HG02678 (cell line): ENCODE results near the gene PYCR2.
"Not testable (repeated sequence)": the region's sequence is repeated elsewhere in the genome, so short reads cannot be mapped to it uniquely, and the experiment has no call there.

ENCODE experiments used
- ATAC-seq: cut with Tn5 transposase; IDR thresholded peaks from one replicate; pipeline ENCODE4 v1.9.1; 2021; ENCODE audit warnings: mild to moderate bottlenecking, moderate library complexity; ENCODE audit not compliant: unreplicated experiment

Gene PYCR2

GRCh38 chr1:225892307-225892706 lies 31.7 kb downstream of the PYCR2 start:
- no peak for ATAC-seq

GRCh38 chr1:225891229-225891972 lies 32.6 kb downstream of the PYCR2 start:
- no peak for ATAC-seq

GRCh38 chr1:225890346-225891228 lies 33.5 kb downstream of the PYCR2 start:
- ATAC-seq, result no peak

- no peak for ATAC-seq
Measured at GRCh38 chr1:225889743-225890142, 34.3 kb downstream of the PYCR2 start.

- no peak for ATAC-seq
Measured at GRCh38 chr1:225888898-225889601, 35.0 kb downstream of the PYCR2 start, which contains the start of gene LEFTY1. LEFTY1 (minus strand) TSS chr1:225889146; CDS start chr1:225889066, 80 bp downstream.

GRCh38 chr1:225888289-225888897 lies 35.7 kb downstream of the PYCR2 start:
- no peak for ATAC-seq

GRCh38 chr1:225887554-225888288 lies 36.3 kb downstream of the PYCR2 start:
- not testable (repeated sequence) for ATAC-seq

- ATAC-seq, result no peak
Measured at GRCh38 chr1:225887030-225887314, 37.1 kb downstream of the PYCR2 start.

GRCh38 chr1:225886159-225887029 lies 37.7 kb downstream of the PYCR2 start:
- ATAC-seq, result no peak

- no peak for ATAC-seq
Measured at GRCh38 chr1:225885336-225885735, 38.7 kb downstream of the PYCR2 start.

GRCh38 chr1:225883616-225884265 lies 40.3 kb downstream of the PYCR2 start:
- ATAC-seq, result no peak

- ATAC-seq, result peak; percentile 22
Measured at GRCh38 chr1:225882694-225883615, 41.1 kb downstream of the PYCR2 start.

GRCh38 chr1:225881959-225882693 lies 41.9 kb downstream of the PYCR2 start, which contains the start of gene TMEM63A:
TMEM63A (minus strand) TSS chr1:225882380; CDS start chr1:225877580, 4,800 bp downstream.
- peak; percentile 72 for ATAC-seq

GRCh38 chr1:225881081-225881958 lies 42.7 kb downstream of the PYCR2 start:
- ATAC-seq, result peak; percentile 21

GRCh38 chr1:225880636-225881035 lies 43.4 kb downstream of the PYCR2 start:
- no peak for ATAC-seq

GRCh38 chr1:225880222-225880588 lies 43.8 kb downstream of the PYCR2 start:
- no peak for ATAC-seq
